ENCODE data around the gene GLDN. TPM values are rescaled to one million over a fixed set of nuclear protein-coding genes. Genes with fewer than 3 reads are reported as not detected.

GLDN gene
- total RNA-seq, 4 donors from 2014 or later: 0.48 to 3.7 (median 2.6) TPM; not detected in 1

DNA sequence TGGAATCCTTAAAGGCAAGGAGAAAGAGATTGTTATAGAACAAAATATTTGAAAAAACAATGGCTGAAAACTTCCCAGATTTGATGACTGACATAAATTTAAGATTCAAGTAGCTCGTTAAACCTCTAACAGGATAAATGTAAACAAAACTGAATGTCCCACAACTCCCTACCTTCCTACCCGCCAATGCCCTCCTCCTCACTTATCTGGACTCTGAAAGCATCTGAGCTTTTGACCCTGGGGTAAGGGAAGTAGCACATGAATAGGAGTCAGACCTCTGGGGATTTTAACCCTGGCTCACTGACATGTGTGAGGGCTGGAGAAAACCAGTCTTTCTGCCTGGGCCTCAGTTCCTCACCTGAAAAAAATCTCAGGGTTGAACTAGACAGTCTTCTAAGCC is 29.9 kb upstream of the GLDN start:
- no peaks in the 10 kb centered on the region for H3K9me3 ChIP-seq
- H3K27me3 ChIP-seq: no peaks in the 10 kb centered on the region
- no peaks in the 10 kb centered on the region for H3K4me1 ChIP-seq
- H3K27ac ChIP-seq: no peak overlapping the region
- no peak for TF ChIP-seq EP300 (IDR thresholded peaks at IDR 0.05; ENCODE audit: low read depth)
- TF ChIP-seq, protein P1, sequence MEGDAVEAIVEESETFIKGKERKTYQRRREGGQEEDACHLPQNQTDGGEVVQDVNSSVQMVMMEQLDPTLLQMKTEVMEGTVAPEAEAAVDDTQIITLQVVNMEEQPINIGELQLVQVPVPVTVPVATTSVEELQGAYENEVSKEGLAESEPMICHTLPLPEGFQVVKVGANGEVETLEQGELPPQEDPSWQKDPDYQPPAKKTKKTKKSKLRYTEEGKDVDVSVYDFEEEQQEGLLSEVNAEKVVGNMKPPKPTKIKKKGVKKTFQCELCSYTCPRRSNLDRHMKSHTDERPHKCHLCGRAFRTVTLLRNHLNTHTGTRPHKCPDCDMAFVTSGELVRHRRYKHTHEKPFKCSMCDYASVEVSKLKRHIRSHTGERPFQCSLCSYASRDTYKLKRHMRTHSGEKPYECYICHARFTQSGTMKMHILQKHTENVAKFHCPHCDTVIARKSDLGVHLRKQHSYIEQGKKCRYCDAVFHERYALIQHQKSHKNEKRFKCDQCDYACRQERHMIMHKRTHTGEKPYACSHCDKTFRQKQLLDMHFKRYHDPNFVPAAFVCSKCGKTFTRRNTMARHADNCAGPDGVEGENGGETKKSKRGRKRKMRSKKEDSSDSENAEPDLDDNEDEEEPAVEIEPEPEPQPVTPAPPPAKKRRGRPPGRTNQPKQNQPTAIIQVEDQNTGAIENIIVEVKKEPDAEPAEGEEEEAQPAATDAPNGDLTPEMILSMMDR (IDR thresholded peaks at IDR 0.05): no peak
- no peak overlapping the region for H3K4me3 ChIP-seq
- intact Hi-C loops (cut with DNase I; ENCODE audit: low total_unique reads) (no loop called here), in situ Hi-C loops (cut with MboI; ENCODE audit: low pct_ligation_motif_present in 1 of 4, low pct_unique_long_range_greater_than_20kb in 1 of 4, low sequenced_read_pairs in 3 of 4) (no loop called here)
- DNase-seq: no peak
- no peaks in the 10 kb centered on the region for H3K36me3 ChIP-seq
- WGBS, 2 donors (ENCODE audit: low coverage in 1 of 2): 61 to 64% methylated on average over 2 of the region's 2 CpGs

- intact Hi-C loops (cut with DNase I; ENCODE audit: low total_unique reads): no loop called here
- no peaks in the 10 kb centered on the region for H3K27me3 ChIP-seq
- 38 to 59% methylated on average over 3 to 8 of the region's 8 CpGs for WGBS, 2 donors (ENCODE audit: low coverage in 1 of 2)
- no peak overlapping the region for H3K27ac ChIP-seq
- no peaks in the 10 kb centered on the region for H3K4me1 ChIP-seq
- H3K4me3 ChIP-seq: no peak overlapping the region
- no peaks in the 10 kb centered on the region for H3K9me3 ChIP-seq
- TF ChIP-seq POLR2A (IDR thresholded peaks at IDR 0.05): no peak
- no peak for TF ChIP-seq POLR2AphosphoS5 (IDR thresholded peaks at IDR 0.05)
- TF ChIP-seq, protein P1 (IDR thresholded peaks at IDR 0.05): no peak
- no peak for TF ChIP-seq EP300 (IDR thresholded peaks at IDR 0.05; ENCODE audit: low read depth)
- no peaks in the 10 kb centered on the region for H3K36me3 ChIP-seq
- DNase-seq: no peak
- in situ Hi-C loops (cut with MboI; ENCODE audit: low pct_ligation_motif_present in 1 of 4, low pct_unique_long_range_greater_than_20kb in 1 of 4, low sequenced_read_pairs in 3 of 4): no loop called here
These were observed 29.0 kb upstream of the GLDN start for GRCh38 chr15:51312166-51313073.

- no peak overlapping the region for H3K27ac ChIP-seq
- TF ChIP-seq POLR2A (IDR thresholded peaks at IDR 0.05) (no peak), EP300 (IDR thresholded peaks at IDR 0.05; ENCODE audit: low read depth) (no peak), POLR2AphosphoS5 (IDR thresholded peaks at IDR 0.05) (no peak)
- TF ChIP-seq, protein P1 (IDR thresholded peaks at IDR 0.05): no peak
- H3K36me3 ChIP-seq: no peaks in the 10 kb centered on the region
- no peak for DNase-seq
- H3K9me3 ChIP-seq: no peaks in the 10 kb centered on the region
- H3K4me1 ChIP-seq: no peaks in the 10 kb centered on the region
- H3K27me3 ChIP-seq: no peaks in the 10 kb centered on the region
- in situ Hi-C loops (cut with MboI; ENCODE audit: low pct_ligation_motif_present in 1 of 4, low pct_unique_long_range_greater_than_20kb in 1 of 4, low sequenced_read_pairs in 3 of 4) (no loop called here), intact Hi-C loops (cut with DNase I; ENCODE audit: low total_unique reads) (no loop called here)
- no peak overlapping the region for H3K4me3 ChIP-seq
These were observed 28.4 kb upstream of the GLDN start for GRCh38 chr15:51313074-51313393.

GRCh38 chr15:51313644-51314280 is 27.7 kb upstream of the GLDN start:
- TF ChIP-seq EP300 (IDR thresholded peaks at IDR 0.05; ENCODE audit: low read depth) (no peak), POLR2AphosphoS5 (IDR thresholded peaks at IDR 0.05) (no peak), POLR2A (IDR thresholded peaks at IDR 0.05) (no peak)
- TF ChIP-seq, protein P1 (IDR thresholded peaks at IDR 0.05): no peak
- DNase-seq: no peak
- Histone ChIP-seq H3K9me3 (no peaks in the 10 kb centered on the region), H3K36me3 (no peaks in the 10 kb centered on the region), H3K27me3 (no peaks in the 10 kb centered on the region), H3K27ac (no peak overlapping the region), H3K4me1 (no peaks in the 10 kb centered on the region), H3K4me3 (no peak overlapping the region)
- in situ Hi-C loops (cut with MboI; ENCODE audit: low pct_ligation_motif_present in 1 of 4, low pct_unique_long_range_greater_than_20kb in 1 of 4, low sequenced_read_pairs in 3 of 4): no loop called here
- 74 to 89% methylated on average over 5 to 10 of the region's 10 CpGs for WGBS, 2 donors (ENCODE audit: low coverage in 1 of 2)
- intact Hi-C loops (cut with DNase I; ENCODE audit: low total_unique reads): no loop called here

Measured in transverse colon (tissue), 4 donors.